ENCODE results near the gene CNEP1R1. TPM values are rescaled to one million over a fixed set of nuclear protein-coding genes. Genes with fewer than 3 reads are reported as not detected.

CNEP1R1 gene
- total RNA-seq, 1 donor from 2014 or later: 25.6 TPM

- H3K9me3 ChIP-seq: no peaks in the 10 kb centered on the region
- intact Hi-C loops (cut with DNase I): no loop called here
- H3K27ac ChIP-seq: no peak overlapping the region
- H3K4me3 ChIP-seq: no peak overlapping the region
- H3K36me3 ChIP-seq: no peaks in the 10 kb centered on the region
- ATAC-seq: no peak
- H3K4me1 ChIP-seq: no peaks in the 10 kb centered on the region
- TF ChIP-seq CTCF (IDR thresholded peaks at IDR 0.05): no peak
- DNase-seq: no peak
- no peaks in the 10 kb centered on the region for H3K27me3 ChIP-seq (ENCODE audit: low read depth)
Measured at GRCh38 chr16:50015631-50016030, 9.4 kb upstream of the CNEP1R1 start.

GRCh38 chr16:50017553-50017952 is 7.5 kb upstream of the CNEP1R1 start:
- TF ChIP-seq CTCF (IDR thresholded peaks at IDR 0.05): no peak
- H3K4me3 ChIP-seq: no peak overlapping the region
- ATAC-seq (no peak), DNase-seq (no peak)
- H3K9me3 ChIP-seq: no peaks in the 10 kb centered on the region
- intact Hi-C loops (cut with DNase I): no loop called here
- H3K36me3 ChIP-seq: no peaks in the 10 kb centered on the region
- H3K27ac ChIP-seq: no peak overlapping the region
- peaks cover 3% of the 10 kb centered on the region for H3K4me1 ChIP-seq
- no peaks in the 10 kb centered on the region for H3K27me3 ChIP-seq (ENCODE audit: low read depth)

GRCh38 chr16:50021544-50021943 is 3.5 kb upstream of the CNEP1R1 start:
- ATAC-seq (no peak), DNase-seq (no peak)
- H3K4me1 ChIP-seq: peaks cover 14% of the 10 kb centered on the region
- no peaks in the 10 kb centered on the region for H3K27me3 ChIP-seq (ENCODE audit: low read depth)
- intact Hi-C loops (cut with DNase I): loop anchor here (10.0 kb wide), 1 partner anchor 183 kb away; no protein-coding TSS in a partner anchor
- no peaks in the 10 kb centered on the region for H3K9me3 ChIP-seq
- H3K4me3 ChIP-seq: no peak overlapping the region
- TF ChIP-seq CTCF (IDR thresholded peaks at IDR 0.05): no peak
- H3K36me3 ChIP-seq: no peaks in the 10 kb centered on the region
- H3K27ac ChIP-seq: no peak overlapping the region

GRCh38 chr16:50023641-50024040 is 1.4 kb upstream of the CNEP1R1 start:
- Histone ChIP-seq H3K4me3 (no peak overlapping the region), H3K4me1 (peaks cover 31% of the 10 kb centered on the region), H3K27ac (no peak overlapping the region), H3K9me3 (no peaks in the 10 kb centered on the region), H3K27me3 (ENCODE audit: low read depth) (no peaks in the 10 kb centered on the region), H3K36me3 (no peaks in the 10 kb centered on the region)
- ATAC-seq (no peak), DNase-seq (no peak)
- no peak for TF ChIP-seq CTCF (IDR thresholded peaks at IDR 0.05)
- intact Hi-C loops (cut with DNase I): loop anchor here (10.0 kb wide), 1 partner anchor 181 kb away; no protein-coding TSS in a partner anchor

GRCh38 chr16:50024207-50024606 is 818 bp upstream of the CNEP1R1 start:
- no peak for ATAC-seq
- no peak for TF ChIP-seq CTCF (IDR thresholded peaks at IDR 0.05)
- Histone ChIP-seq H3K9me3 (no peaks in the 10 kb centered on the region), H3K4me3 (no peak overlapping the region), H3K27ac (no peak overlapping the region), H3K36me3 (peaks cover 3% of the 10 kb centered on the region), H3K4me1 (peaks cover 31% of the 10 kb centered on the region), H3K27me3 (ENCODE audit: low read depth) (no peaks in the 10 kb centered on the region)
- no peak for DNase-seq
- intact Hi-C loops (cut with DNase I): loop anchor here (10.0 kb wide), 1 partner anchor 181 kb away; no protein-coding TSS in a partner anchor

Measured in lower lobe of right lung (tissue), 2 donors.